Astrocyte of the spinal cord (primary cell): ENCODE data around the gene SNX14.
A peak's percentile ranks its signal among the peaks of the same experiment; 100 is the strongest.

Experiments used
- DNase-seq: peaks from one replicate; pipeline ENCODE4 v3.0.0; 2011; ENCODE audit warnings: low read depth, low spot score
- H3K4me3 ChIP-seq: 2 replicates; pipeline ENCODE4 v1.5.1; 2011; ENCODE audit warnings: low read depth, mild to moderate bottlenecking, low read length, moderate library complexity
- CTCF ChIP-seq: IDR thresholded peaks from 2 replicates; pipeline ENCODE4 v1.5.1; 2012; ENCODE audit warnings: low read depth, mild to moderate bottlenecking, low read length, inconsistent platforms
- in situ Hi-C: cut with HindIII; loops from 2 replicates; pipeline ENCODE4 v1.10.0; 2017; ENCODE audit warnings: low sequenced_read_pairs

SNX14 gene

GRCh38 chr6:85460921-85461797, 132.5 kb downstream of the SNX14 start:
- no peak overlapping the region for H3K4me3 ChIP-seq
- no peak for TF ChIP-seq CTCF
- in situ Hi-C loops, result no loop called here
- DNase-seq, result peak; percentile 66

GRCh38 chr6:85460154-85460920, 133.3 kb downstream of the SNX14 start:
- peak; percentile 53 for DNase-seq
- in situ Hi-C loops, result no loop called here
- no peak overlapping the region for H3K4me3 ChIP-seq
- no peak for TF ChIP-seq CTCF

- DNase-seq, result peak; percentile 91
- H3K4me3 ChIP-seq, result no peak overlapping the region
- in situ Hi-C loops, result no loop called here
- TF ChIP-seq CTCF, result no peak
Observed at GRCh38 chr6:85459224-85459901, 134.3 kb downstream of the SNX14 start.

GRCh38 chr6:85458782-85459181, 134.9 kb downstream of the SNX14 start:
- no peak for TF ChIP-seq CTCF
- peak; percentile 59 for DNase-seq
- no peak overlapping the region for H3K4me3 ChIP-seq
- in situ Hi-C loops, result no loop called here

GRCh38 chr6:85458184-85458583, 135.5 kb downstream of the SNX14 start:
- in situ Hi-C loops, result no loop called here
- H3K4me3 ChIP-seq, result no peak overlapping the region
- no peak for TF ChIP-seq CTCF
- no peak for DNase-seq

- in situ Hi-C loops, result no loop called here
- no peak overlapping the region for H3K4me3 ChIP-seq
Observed at GRCh38 chr6:85456782-85457181, 136.9 kb downstream of the SNX14 start.

More at GRCh38 chr6:85456782-85457181, 136.9 kb downstream of the SNX14 start:
- no peak for DNase-seq
- no peak for TF ChIP-seq CTCF
